GM21381 (cell line): ENCODE results near the gene LDAH.

Source experiments
- ATAC-seq: cut with Tn5 transposase; IDR thresholded peaks from one replicate; pipeline ENCODE4 v1.9.1; 2021; ENCODE audit warnings: mild to moderate bottlenecking, moderate library complexity; ENCODE audit not compliant: unreplicated experiment

LDAH gene

DNA sequence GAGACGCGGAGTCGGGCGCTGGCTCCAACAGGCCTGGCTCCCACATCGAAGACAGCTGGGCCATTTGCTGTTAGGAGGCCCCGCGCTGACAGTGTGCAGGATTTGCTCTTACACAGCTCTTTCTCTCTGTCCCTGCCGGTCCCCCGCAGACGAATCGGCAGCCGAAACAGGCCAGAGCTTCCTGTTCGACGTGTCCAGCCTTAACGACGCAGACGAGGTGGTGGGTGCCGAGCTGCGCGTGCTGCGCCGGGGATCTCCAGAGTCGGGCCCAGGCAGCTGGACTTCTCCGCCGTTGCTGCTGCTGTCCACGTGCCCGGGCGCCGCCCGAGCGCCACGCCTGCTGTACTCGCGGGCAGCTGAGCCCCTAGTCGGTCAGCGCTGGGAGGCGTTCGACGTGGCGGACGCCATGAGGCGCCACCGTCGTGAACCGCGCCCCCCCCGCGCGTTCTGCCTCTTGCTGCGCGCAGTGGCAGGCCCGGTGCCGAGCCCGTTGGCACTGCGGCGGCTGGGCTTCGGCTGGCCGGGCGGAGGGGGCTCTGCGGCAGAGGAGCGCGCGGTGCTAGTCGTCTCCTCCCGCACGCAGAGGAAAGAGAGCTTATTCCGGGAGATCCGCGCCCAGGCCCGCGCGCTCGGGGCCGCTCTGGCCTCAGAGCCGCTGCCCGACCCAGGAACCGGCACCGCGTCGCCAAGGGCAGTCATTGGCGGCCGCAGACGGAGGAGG, 152.4 kb downstream of the LDAH start:
- ATAC-seq = no peak

DNA sequence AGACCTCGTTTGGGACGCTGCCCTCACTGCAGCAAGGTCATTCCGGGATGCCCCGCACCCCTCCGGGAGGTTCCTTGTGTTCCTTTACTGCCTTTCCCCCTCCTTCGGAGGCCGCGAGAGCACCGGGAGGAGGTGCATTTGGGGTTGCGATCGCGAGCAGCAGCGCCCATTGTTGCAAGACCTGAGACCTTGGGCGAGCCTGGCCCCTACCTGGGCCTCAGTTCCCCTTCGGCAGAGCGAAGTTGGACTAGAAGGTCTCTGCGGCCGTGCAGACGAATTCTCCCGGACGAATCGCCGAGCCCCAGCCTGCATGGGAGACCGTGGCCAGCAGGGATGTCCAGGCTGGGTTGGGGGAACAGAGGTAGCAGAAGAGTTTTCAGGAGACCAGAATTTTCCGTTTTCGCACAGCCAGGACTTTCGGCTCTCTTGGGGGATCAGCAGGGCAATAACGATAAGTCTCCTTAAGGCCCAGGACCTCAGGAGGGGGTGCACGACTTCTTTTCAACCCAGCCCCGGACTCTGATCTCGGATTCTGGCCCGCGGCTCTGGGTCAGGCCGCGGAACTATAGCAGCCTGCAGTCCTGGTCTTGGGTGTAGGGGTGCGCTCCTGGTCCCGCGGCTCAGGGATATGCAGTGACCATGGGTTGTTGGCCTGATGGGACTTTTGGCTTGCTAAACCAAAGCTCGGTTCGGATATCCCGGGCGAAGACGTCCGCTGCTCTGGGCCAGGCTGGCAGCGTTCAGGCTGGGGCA, 153.2 kb downstream of the LDAH start:
- ATAC-seq = no peak

DNA sequence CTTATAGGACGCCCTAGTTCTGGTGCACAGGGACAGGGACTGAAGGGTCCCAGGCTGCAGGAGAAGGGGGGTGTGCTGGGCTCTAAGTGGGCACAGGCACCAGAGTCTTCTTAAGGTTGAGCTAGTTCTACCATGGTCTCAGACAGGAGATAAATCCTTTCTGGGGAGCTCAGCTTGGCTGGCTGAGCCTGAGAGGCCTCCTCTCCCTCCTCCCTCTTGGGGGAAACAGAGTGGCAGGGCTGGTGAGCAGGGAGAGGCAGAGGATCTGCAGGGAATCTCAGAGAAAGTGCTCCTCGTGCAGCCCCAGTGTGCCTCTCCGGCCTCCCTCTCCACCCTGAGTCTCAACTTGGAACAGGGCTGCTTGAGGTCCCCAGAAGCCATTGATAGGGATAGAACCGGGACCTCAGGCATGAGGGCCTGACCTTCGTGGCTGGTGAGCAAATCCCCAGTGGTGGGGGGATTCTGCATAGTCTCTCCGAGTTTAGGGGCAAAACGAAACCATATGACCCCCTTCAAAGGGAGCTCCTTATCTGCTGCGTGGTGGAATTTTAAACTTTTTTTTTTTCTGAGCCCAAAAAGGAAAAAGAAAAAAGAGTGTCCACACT, 153.9 kb downstream of the LDAH start:
- no peak for ATAC-seq

DNA sequence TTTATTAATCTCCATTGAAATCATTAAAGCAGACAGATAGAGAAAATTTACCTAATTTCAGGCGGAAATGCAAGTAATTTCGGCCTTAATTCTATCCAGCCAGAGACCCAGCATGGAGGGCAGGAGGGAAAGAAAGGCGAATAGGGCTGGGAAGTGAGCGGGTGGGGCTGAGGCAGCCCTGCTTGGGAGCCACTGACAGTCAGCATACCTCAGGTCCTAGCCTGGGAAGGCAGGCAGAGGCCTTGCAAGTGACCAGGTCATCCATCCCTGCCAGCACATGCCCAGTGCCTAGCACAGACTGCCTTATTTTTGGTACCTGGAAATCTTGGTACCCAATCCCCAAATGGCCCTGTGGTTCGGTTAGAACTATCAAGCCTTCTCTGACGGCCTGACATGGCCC, 154.4 kb downstream of the LDAH start:
- no peak for ATAC-seq

DNA sequence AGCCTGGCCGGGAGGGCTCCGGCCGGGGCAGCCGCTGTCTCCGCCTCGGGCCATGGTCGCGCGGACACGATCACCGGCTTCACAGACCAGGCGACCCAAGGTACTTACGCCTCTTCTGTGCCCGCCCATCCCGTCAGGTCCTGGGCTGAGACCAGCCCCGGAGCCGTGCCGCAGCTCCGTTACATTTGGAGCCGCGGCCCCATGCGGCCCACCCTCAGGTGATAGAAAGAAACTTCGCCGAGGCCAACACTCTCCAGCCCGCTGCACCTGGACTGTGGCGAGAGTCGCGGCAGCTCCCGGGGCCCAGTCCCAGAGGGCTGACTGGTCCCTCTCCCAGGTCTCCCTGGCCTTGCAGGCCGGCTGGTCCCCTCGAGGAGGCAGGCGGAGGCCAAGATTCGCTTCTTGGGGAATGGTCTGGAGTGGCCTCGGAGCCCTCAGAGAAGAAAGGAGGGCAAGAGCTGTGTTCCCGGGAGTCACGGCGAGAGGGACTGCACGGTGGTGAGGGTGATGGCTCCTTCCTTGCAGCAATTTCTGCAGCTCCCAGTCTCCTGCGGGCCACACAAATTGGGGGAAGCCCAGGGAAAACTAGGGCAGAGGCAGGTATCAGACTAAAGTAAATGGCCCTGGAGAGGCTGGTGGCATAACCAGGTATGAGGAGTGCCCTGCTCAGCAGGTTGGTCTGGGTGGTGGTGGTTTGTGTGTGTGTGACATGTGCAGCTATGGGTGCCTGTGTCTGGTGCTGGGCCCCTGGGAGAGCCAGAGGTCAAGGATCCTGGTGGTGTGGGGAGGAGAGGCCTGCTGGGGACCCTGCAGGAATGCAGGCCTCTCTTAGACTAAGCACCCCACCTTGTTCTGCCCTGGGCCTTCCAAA, 155.1 kb downstream of the LDAH start:
- ATAC-seq = no peak

DNA sequence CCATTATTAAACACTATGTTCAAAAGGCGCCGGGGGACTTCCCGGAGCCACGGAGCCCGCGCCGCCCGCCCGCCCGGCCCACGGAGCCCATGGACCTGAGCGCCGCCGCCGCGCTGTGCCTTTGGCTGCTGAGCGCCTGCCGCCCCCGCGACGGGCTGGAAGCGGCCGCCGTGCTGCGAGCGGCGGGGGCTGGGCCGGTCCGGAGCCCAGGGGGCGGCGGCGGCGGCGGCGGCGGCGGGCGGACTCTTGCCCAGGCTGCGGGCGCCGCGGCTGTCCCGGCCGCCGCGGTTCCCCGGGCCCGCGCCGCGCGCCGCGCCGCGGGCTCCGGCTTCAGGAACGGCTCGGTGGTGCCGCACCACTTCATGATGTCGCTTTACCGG, 155.8 kb downstream of the LDAH start:
- no peak for ATAC-seq

DNA sequence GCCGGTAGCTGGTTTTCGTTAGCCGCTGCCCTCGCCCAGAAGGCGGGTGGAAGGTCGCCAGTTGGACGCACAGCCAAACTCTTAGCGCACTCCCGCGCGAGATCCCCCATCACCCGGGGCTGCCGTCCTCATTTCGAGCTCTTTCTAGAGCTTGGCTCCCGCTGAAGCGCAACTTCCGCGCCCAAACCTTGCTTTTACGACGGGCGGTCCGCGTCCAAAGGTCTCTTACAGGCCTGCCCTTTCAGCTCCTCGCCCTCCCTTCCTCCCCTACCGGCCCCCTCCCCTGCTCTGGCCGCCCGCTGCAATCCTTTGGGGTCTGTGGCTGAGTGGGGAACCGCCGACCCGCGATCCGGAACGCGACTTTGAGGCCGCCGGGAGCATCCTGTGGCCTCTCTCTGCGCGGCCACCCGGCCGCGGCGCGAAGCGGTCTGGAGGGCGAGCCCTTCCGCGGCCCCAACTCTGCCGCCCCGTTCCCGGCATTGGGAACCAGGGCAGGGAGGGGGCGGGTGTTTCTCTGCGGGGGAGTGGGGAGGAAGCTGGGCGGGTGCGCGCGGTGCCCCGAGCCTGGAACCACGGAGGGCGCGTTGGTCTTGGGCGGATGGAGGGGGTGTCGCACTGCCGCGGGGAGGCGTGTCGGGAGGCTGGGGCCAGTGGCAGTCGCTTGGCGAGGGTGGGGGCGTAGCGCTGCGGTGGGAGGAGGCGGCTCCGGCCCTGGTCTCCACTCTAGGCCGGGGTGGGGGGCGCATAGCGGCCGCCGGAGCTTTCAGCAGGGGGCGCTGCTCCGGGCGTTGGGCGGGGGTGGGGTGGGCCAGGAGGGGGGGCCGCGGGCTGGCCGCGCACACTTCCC, 156.4 kb downstream of the LDAH start, which contains the start of gene GDF7:
TSS of gene GDF7 (plus strand) at position 841 of the 847 bp plus-strand sequence. CDS start 96 bp downstream, outside the sequence.
- no peak for ATAC-seq

DNA sequence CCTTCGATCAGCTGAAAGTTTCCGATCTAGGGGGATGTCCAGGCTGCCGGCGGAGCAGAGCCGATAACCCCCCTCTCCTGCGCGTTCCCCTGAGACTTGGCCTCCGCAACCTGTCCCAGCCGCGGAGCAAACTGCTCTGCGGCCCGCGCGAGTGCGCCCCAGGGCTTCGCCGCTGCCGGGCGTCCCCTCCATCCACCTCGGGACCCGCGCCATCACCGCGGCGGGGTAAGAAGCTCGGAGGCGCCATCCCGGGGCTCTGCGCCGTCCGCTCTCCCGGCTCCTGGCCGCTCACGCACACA, 156.9 kb downstream of the LDAH start:
- ATAC-seq = no peak

DNA sequence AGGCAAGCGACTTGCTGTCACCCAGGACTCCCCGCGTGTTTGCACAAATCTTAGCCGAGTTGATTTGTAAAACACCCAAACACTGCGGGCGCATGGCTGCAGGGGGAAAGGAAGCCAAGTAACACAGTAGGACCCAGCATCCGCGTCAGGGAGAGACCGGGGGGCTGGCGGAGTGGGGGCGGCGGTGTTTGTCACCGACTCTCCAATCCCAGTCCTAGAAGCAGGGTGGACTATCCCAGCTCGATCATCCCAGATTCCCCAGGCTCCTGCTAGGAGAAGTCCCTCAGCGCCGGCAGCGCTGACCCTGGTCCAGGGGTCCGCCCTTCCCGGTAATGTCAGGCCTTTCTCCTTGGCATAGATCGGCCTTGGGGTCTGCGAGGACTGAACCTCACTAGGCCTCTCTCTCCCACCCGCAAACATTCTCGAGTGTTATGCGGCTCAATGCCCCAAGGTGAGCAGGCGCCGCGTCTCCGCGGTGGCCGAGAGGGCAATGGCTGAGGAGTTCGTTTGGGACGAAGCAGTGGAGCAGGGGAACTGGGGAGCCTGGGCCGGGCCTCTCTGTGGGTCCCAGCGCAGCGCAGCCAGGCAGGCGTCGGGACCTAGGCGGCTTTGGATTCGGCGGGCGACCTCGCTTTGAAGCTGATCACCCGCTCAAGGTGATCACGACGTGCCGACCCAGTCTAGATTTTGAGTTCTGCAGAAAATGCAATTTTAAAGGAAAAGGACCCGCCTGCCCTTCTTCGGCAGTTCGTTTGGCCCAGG, 157.5 kb downstream of the LDAH start:
- no peak for ATAC-seq

DNA sequence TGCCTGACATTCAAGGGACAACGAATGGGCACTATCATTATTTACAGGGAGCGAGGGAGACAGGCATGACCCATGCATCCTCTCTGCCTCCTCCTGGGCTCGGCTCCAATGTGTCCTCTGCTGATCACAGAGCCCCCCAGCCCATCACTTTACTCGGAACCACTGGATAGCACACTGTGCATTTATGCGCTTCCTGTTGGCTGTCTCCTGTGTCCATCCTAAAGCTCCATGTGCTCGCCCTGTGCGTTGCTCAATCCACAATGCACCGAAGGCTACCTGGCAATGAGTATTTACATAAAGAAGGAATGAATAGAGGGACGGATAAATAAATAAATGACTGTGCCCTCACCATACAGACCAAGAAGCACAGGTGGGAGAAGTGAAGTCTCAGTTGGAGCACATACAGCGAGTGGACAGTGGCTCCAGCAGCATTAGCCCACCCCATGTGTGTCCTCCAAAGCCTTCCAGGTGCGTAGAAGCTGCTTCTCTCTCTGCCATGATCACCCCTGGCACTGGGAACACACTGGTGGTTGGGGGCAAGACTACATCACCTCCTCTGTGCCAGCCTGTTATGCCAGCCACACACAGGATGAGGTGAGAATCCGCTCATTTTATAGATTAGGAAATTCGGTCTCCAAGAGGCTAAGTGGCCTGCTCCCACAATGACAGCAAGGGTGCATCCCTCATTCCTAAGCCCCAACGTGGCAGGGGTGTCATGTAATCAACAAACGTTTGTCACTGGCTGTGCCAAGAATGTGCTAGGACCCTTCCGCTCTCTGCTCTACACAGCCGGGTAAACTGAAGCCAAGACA, 158.3 kb downstream of the LDAH start:
- no peak for ATAC-seq

DNA sequence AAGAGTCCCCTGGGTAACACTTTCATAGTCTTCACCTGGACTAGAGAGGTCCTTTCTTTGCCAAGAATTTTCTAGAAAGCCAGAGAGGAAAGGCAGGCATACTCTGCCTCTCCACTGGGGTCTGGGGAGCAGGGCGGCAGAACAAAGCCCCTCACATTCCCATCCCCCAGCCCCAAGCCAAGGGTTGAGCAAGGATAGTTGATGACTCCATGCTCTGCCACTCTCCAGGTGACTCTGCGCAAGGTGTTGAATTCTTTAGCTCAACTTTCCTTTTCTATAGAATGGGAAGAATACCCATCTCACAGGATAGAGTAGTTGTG, 158.9 kb downstream of the LDAH start:
- ATAC-seq = no peak

DNA sequence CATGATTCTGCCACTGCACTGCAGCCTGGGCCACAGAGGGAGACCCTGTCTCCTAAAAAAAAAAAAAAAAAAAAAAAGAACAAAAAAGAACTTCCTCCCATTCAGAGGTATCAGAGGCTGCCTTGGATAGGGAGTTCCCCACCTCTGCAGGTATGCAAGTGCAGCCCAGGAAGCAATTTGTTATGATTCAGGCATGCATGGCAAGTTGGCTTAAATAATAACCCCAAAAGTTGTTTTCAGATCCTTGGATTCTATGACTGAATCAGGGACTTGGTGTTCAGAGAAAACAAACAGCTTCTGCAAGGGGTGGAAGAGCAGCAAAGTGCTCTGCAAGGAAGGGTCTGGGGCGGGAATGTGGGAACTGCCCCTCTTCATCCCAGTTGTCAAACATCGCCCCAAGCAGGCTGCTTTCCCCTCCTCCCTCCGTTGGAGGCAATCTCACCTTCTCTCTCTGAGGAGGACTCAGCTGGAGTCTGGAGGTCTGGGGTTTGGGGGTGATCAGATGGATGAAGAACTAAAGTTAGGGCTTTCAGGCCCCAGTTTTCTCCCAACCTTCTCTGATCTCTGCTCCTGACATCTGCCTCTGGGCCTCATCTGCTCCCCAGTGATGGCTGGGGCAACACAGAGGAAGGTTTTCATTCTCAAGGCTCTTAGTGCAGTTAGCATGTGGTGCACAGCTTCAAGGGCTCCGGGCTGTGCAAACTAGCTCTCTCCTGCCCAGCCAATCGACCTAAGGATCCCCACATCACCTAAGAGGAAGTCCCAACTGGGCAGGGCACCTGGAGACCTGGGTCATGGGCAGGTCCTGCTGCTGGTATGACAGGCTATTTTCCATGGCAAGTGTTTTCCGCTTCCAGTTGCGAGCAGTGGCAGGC, 159.5 kb downstream of the LDAH start:
- ATAC-seq = no peak

DNA sequence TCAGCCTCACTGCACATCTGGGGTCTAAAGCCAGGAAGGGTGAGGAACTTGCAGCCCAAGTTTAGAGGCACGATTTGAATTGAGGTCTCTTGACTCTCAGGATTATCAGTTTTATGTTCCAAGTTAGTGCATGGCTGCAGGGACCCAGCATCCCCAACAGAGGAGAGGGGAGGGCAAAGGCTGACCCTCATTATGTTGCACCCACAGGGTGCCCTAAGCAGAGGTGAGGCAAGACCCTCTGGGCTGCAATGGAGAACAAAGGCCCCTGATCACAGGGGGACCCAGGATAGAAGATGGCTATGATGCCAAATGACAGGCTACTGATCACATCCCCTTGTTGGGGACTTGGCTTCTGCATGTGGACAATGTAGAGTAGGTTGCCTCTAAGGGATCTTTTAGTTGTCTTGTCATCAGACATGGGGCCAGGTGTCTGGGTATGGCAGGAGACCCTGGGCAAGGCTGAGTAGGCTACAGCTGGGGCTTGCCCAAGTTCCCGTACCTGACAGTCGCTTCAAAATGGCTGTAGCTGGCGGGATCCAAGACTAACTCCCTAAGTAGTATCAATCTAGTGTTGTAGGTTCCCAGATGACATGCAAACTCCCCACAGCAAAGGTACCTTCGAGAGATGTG, 160.5 kb downstream of the LDAH start:
- no peak for ATAC-seq

DNA sequence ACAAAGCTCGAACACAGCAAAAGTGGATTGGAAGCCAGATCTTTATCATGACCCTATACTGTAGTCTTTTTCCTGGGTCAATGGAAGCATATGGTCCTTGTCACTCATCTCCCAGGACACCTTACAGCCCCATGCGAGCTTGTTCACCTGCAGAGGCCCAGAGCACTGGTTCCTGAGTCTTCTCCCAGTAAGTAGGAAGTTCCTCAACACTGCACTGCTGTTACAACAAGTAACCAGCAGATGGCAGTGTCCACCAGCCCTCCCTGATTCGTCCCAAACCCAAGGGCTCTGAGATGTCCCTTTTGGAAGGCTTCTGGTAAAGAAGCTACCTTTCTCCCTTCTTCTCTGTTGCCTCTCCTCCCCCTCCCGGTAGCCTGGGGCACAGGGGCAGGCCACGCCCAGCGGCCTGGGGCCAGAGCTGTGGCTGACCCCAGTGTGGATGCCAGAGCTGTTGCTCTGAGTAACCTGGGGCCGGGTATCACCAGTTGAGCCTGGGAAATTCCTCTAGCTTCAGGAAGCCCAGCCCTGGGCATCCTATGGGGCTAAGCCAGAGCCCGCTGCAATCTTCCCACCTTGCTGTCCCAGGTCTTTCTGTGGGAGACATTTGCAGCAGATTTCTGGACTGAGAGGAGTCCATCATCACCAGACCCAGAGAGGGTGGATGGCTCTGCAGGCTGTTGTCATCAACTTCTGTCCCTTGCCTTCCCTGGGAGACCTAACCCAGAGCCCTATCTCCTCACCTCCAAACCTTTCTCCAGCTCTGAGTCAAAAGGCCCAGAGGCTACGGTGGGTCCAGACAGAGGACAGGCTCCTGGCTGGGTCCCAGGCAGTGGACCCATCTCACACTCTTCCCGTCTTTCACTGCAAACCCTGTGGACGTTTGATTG, 161.2 kb downstream of the LDAH start:
- ATAC-seq = peak; percentile 68

DNA sequence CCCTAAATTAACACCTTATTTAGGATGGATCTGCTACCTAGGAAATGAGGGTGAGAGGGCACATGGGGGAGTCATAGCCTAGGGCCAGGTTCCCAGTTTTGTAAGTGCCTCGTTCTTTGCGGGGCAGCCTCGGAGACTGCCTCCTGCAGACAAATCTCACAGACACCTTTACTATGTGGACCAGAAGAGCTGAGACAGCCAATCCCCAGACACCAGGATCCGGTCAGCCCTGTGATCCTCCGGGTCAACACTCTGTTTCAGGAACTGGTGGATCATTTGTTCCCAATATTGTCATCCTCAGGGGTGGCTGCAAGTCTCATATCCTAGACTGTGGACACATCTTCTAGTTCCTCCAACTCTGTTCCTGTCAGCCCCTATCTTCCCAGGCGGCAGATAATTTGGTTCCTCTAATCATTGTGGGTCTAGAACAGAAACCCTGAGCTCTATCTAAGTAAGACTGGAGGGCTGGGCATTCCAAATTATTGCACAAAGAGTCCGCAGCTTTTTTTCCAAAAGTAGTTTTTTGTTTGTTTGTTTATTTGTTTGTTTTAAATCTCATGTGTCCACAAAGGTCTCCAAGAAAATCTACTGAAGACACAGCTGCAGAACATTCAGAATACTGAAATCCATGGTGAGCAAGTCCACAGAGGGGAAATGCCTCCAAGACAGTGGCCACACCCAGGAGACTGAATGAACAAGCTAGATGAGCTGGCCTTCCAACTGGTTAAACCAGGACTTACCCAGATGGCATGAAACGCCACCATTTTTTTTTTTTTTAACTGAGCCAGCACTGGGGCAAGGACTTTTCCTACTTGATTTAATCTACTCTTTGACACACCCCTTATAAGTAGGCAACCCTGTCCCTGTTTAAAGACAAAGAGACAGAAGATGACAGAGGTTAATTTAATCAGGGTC, 162.1 kb downstream of the LDAH start:
- no peak for ATAC-seq
